Melanocyte of skin (primary cell): ENCODE data around the gene CTTNBP2. TPM values are rescaled to one million over a fixed set of nuclear protein-coding genes. Genes with fewer than 3 reads are reported as not detected.

Experiments
- total RNA-seq, 2 donors: library from RNA; depleted of rRNA; stranded (reverse); fragments of >200 nt; gene quantifications; 2 replicates each; pipeline ENCODE4 v1.2.3, GENCODE V29; 2012

Gene CTTNBP2
- 10 to 100 TPM; 10.7 to 19.6 TPM for total RNA-seq

GRCh38 chr7:117873310-117874190, at the start of gene CTTNBP2:
TSS of gene CTTNBP2 (minus strand) at chr7:117873441. CDS start at chr7:117873415, 26 bp downstream.

